IMR-90 (cell line): ENCODE results near the gene FAM117B.

Experiments used
- BHLHE40 ChIP-seq: fragments of 150-350 bp; IDR thresholded peaks from 2 replicates; pipeline ENCODE4 v1.6.1; 2016; ENCODE audit warnings: mild to moderate bottlenecking, low read depth, low read length
- CEBPB ChIP-seq: IDR thresholded peaks from 2 replicates; pipeline ENCODE4 v1.6.1; 2012; ENCODE audit warnings: low read depth, low read length, improper control_type of control experiment
- CTCF ChIP-seq: conservative IDR thresholded peaks from 2 replicates; pipeline ENCODE4 v1.5.1; 2012; ENCODE audit warnings: mild to moderate bottlenecking, low read depth, low read length, improper control_type of control experiment
- FOS ChIP-seq: fragments of 150-350 bp; IDR thresholded peaks from 2 replicates; pipeline ENCODE4 v1.6.1; 2016; ENCODE audit warnings: low read depth, low read length
- MXI1 ChIP-seq: IDR thresholded peaks from 2 replicates; pipeline ENCODE4 v1.6.1; 2012; ENCODE audit warnings: low read depth, mild to moderate bottlenecking, low read length, moderate library complexity, borderline replicate concordance
- POLR2A ChIP-seq: IDR thresholded peaks from 2 replicates; pipeline ENCODE4 v1.6.1; 2012; ENCODE audit warnings: mild to moderate bottlenecking, low read depth, low read length
- RAD21 ChIP-seq: IDR thresholded peaks from 2 replicates; pipeline ENCODE4 v1.6.1; 2012; ENCODE audit warnings: low read length, improper control_type of control experiment
- RCOR1 ChIP-seq: IDR thresholded peaks from 2 replicates; pipeline ENCODE4 v1.6.1; 2012; ENCODE audit warnings: mild to moderate bottlenecking, low read length, improper control_type of control experiment; ENCODE audit not compliant: insufficient replicate concordance
- RFX5 ChIP-seq: IDR thresholded peaks from 2 replicates; pipeline ENCODE4 v1.8.0; 2012; ENCODE audit warnings: low read depth, mild to moderate bottlenecking, low read length, moderate library complexity
- SMC3 ChIP-seq: fragments of 150-350 bp; IDR thresholded peaks from 2 replicates; pipeline ENCODE4 v1.6.1; 2016; ENCODE audit warnings: low read depth, mild to moderate bottlenecking, antibody characterized with exemption, low read length, moderate library complexity

- no peak for TF ChIP-seq SMC3
- TF ChIP-seq RFX5: no peak
- TF ChIP-seq FOS: no peak
- TF ChIP-seq POLR2A: no peak
- TF ChIP-seq MXI1: no peak
- no peak for TF ChIP-seq CTCF
- TF ChIP-seq RAD21: no peak
- no peak for TF ChIP-seq CEBPB
- no peak for TF ChIP-seq RCOR1
- TF ChIP-seq BHLHE40: no peak
Observed at GRCh38 chr2:202682274-202682673, 47.5 kb downstream of the FAM117B start.
